K562 (cell line): ENCODE measurements around the gene C11orf98. TPM values are rescaled to one million over a fixed set of nuclear protein-coding genes. Genes with fewer than 3 reads are reported as not detected.

Experiments used
- CBFB ChIP-seq: sonication (generic); formaldehyde crosslinking; IDR thresholded peaks from 2 replicates; pipeline ENCODE4 v1.4.0; 2020; ENCODE audit warnings: mild to moderate bottlenecking, missing genetic modification reagents
- CSDE1 ChIP-seq, 2 experiments: fragments of 450-650 bp; IDR thresholded peaks; 2 replicates each; pipeline ENCODE4 v1.6.1; 2016; ENCODE audit warnings: mild to moderate bottlenecking in 1 of 2
- EP300 ChIP-seq: IDR thresholded peaks from 2 replicates; pipeline ENCODE4 v1.6.1; 2012; ENCODE audit warnings: low read length, improper control_type of control experiment
- FOXK2 ChIP-seq, 2 experiments: fragments of 450-650 bp; IDR thresholded peaks in 1 of 2; conservative IDR thresholded peaks in 1 of 2; 2 replicates each; pipeline ENCODE4 v1.6.1; 2016; ENCODE audit warnings: low read depth in 2 of 2, mild to moderate bottlenecking in 1 of 2
- GTF2A2 ChIP-seq: IDR thresholded peaks from 2 replicates; pipeline ENCODE4 v1.6.1; 2016; ENCODE audit warnings: mild to moderate bottlenecking, missing genetic modification characterization, missing compliant biosample characterization
- IRF9 ChIP-seq: fragments of 450-650 bp; IDR thresholded peaks from 2 replicates; pipeline ENCODE4 v1.6.1; 2016; ENCODE audit warnings: missing biosample characterization, missing genetic modification characterization
- POLR2G ChIP-seq: fragments of 200-400 bp; formaldehyde crosslinking; IDR thresholded peaks from 2 replicates; pipeline ENCODE4 v1.6.1; 2017; ENCODE audit warnings: low read depth, mild to moderate bottlenecking, antibody characterized with exemption, low read length, moderate library complexity
- PRPF4 ChIP-seq: fragments of 200-400 bp; formaldehyde crosslinking; IDR thresholded peaks from one replicate; pipeline ENCODE4 v1.6.1; 2017; ENCODE audit warnings: low read length, low read depth, mild to moderate bottlenecking; ENCODE audit not compliant: insufficient read depth, poor library complexity, severe bottlenecking
- PURB ChIP-seq: sonication (generic); formaldehyde crosslinking; IDR thresholded peaks from 2 replicates; pipeline ENCODE4 v1.9.0; 2021; ENCODE audit warnings: low read depth, mild to moderate bottlenecking, missing genetic modification reagents
- RBBP5 ChIP-seq: fragments of 200-600 bp; sonication (generic); IDR thresholded peaks from 2 replicates; pipeline ENCODE4 v1.6.1; 2012; ENCODE audit warnings: borderline replicate concordance, mild to moderate bottlenecking, low read length, control low read depth, inconsistent platforms; ENCODE audit not compliant: insufficient read depth, poor library complexity, severe bottlenecking
- RBM17 ChIP-seq: fragments of 200-400 bp; formaldehyde crosslinking; IDR thresholded peaks from 2 replicates; pipeline ENCODE4 v1.6.1; 2017; ENCODE audit warnings: low read depth, mild to moderate bottlenecking, low read length, borderline replicate concordance
- RBM39 ChIP-seq: fragments of 200-400 bp; formaldehyde crosslinking; optimal IDR thresholded peaks from 2 replicates; pipeline ENCODE3; 2018; ENCODE audit warnings: low read depth, low read length
- SRSF1 ChIP-seq: fragments of 200-400 bp; formaldehyde crosslinking; IDR thresholded peaks from 2 replicates; pipeline ENCODE4 v1.6.1; 2017; ENCODE audit warnings: mild to moderate bottlenecking, low read depth, low read length, moderate library complexity
- TEAD4 ChIP-seq, 2 experiments: sonication (generic) in 1 of 2; formaldehyde crosslinking in 1 of 2; IDR thresholded peaks; 2 replicates each; pipeline versions ENCODE4 v1.6.1 to v1.8.0; 2012 to 2022; ENCODE audit warnings: borderline replicate concordance in 1 of 2, inconsistent platforms in 1 of 2, low read length in 1 of 2, mild to moderate bottlenecking in 1 of 2, missing genetic modification reagents in 1 of 2
- YY1 ChIP-seq, 3 experiments: IDR thresholded peaks; 2 replicates each; pipeline ENCODE4 v1.6.1; 2011; ENCODE audit warnings: low read length in 2 of 3, mild to moderate bottlenecking in 2 of 3, moderate library complexity in 2 of 3, borderline replicate concordance in 1 of 3, control low read depth in 1 of 3, low read depth in 1 of 3; ENCODE audit not compliant: insufficient read depth in 3 of 3, insufficient replicate concordance in 2 of 3, control insufficient read depth in 1 of 3, insufficient read length in 1 of 3; ENCODE audit errors: extremely low read depth in 1 of 3
- polyA plus RNA-seq, 8 experiments: library from polyadenylated mRNA; depleted of rRNA in 4 of 8; stranded (reverse) in 5 of 8; unstranded in 3 of 8; fragments of >200 nt; fragmentation: Nextera tagmentation in 2 of 8; fragmentation: Illumina TruSeq in 1 of 8; extraction: Ambion mirVana in 2 of 8; extraction: Trizol in 1 of 8; gene quantifications; 2 replicates each; pipeline versions ENCODE4 v1.2.1 to v1.2.3, GENCODE V29; 2011 to 2014; ENCODE audit warnings: inconsistent platforms in 1 of 8, missing spikeins in 1 of 8
- total RNA-seq, 7 experiments: library from RNA; depleted of rRNA in 6 of 7; stranded (reverse); fragments of >200 nt in 6 of 7; fragmentation: Illumina TruSeq in 2 of 7; extraction: Trizol in 2 of 7; gene quantifications; 2 replicates each; pipeline versions ENCODE4 v1.2.1 to v1.2.3, GENCODE V29; 2011 to 2021; ENCODE audit warnings: low replicate concordance in 1 of 7
- TF ChIP-seq, protein P1 (sequence below): sonication (generic); formaldehyde crosslinking; IDR thresholded peaks from 2 replicates; pipeline ENCODE4 v1.8.1; 2023; ENCODE audit warnings: mild to moderate bottlenecking, missing genetic modification reagents
- TF ChIP-seq, protein P2 (sequence below): fragments of 450-650 bp; IDR thresholded peaks from 2 replicates; pipeline ENCODE4 v1.6.1; 2017; ENCODE audit warnings: mild to moderate bottlenecking, moderate library complexity
- TF ChIP-seq, protein P3 (sequence below): fragments of 150-350 bp; conservative IDR thresholded peaks from 2 replicates; pipeline ENCODE4 v1.6.1; 2014; ENCODE audit warnings: low read length

Gene C11orf98
- total and polyA plus RNA-seq, 9 of the 15 experiments (the other 6 are each of a cell fraction or from before 2014, with no cell fraction given) = 103 to 352 (median 218) TPM

GRCh38 chr11:62709247-62710000 is 44.4 kb upstream of the C11orf98 start (continued):
- TF ChIP-seq PRPF4 (peak; percentile 29), TEAD4 (IDR thresholded peaks at IDR 0.05; ENCODE audit: low read length) (peak; percentile 27; the same call in 1 of the 2 replicates), TEAD4 (CRISPR knock-in tag; IDR thresholded peaks at IDR 0.05; ENCODE audit: borderline replicate concordance) (no peak), EP300 (no peak), IRF9 (no peak), SRSF1 (no peak), GTF2A2 (tag) (no peak), POLR2G (peak; percentile 70), RBM39 (no peak), CBFB (CRISPR knock-in tag) (no peak), FOXK2 (conservative IDR thresholded peaks at IDR 0.05 in 1 of 2, IDR thresholded peaks at IDR 0.05 in 1 of 2; ENCODE audit: low read depth in 2 of 2) (no peak), CSDE1 (IDR thresholded peaks at IDR 0.05) (peak in 1 of 2 experiments; percentile 88; a peak in 1 of 4 replicates), RBM17 (no peak), PURB (CRISPR knock-in tag) (no peak), RBBP5 (no peak), YY1 (IDR thresholded peaks at IDR 0.05; ENCODE audit: borderline replicate concordance in 1 of 3, control insufficient read depth in 1 of 3, extremely low read depth in 1 of 3, insufficient read depth in 3 of 3, insufficient read length in 1 of 3, insufficient replicate concordance in 2 of 3, low read depth in 1 of 3, low read length in 2 of 3) (peak; percentile 87 to 99 (median 98))
- TF ChIP-seq, protein P1, sequence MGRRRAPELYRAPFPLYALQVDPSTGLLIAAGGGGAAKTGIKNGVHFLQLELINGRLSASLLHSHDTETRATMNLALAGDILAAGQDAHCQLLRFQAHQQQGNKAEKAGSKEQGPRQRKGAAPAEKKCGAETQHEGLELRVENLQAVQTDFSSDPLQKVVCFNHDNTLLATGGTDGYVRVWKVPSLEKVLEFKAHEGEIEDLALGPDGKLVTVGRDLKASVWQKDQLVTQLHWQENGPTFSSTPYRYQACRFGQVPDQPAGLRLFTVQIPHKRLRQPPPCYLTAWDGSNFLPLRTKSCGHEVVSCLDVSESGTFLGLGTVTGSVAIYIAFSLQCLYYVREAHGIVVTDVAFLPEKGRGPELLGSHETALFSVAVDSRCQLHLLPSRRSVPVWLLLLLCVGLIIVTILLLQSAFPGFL (CRISPR knock-in tag) = no peak
- TF ChIP-seq, protein P2, sequence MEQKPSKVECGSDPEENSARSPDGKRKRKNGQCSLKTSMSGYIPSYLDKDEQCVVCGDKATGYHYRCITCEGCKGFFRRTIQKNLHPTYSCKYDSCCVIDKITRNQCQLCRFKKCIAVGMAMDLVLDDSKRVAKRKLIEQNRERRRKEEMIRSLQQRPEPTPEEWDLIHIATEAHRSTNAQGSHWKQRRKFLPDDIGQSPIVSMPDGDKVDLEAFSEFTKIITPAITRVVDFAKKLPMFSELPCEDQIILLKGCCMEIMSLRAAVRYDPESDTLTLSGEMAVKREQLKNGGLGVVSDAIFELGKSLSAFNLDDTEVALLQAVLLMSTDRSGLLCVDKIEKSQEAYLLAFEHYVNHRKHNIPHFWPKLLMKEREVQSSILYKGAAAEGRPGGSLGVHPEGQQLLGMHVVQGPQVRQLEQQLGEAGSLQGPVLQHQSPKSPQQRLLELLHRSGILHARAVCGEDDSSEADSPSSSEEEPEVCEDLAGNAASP = no peak
- TF ChIP-seq, protein P3, sequence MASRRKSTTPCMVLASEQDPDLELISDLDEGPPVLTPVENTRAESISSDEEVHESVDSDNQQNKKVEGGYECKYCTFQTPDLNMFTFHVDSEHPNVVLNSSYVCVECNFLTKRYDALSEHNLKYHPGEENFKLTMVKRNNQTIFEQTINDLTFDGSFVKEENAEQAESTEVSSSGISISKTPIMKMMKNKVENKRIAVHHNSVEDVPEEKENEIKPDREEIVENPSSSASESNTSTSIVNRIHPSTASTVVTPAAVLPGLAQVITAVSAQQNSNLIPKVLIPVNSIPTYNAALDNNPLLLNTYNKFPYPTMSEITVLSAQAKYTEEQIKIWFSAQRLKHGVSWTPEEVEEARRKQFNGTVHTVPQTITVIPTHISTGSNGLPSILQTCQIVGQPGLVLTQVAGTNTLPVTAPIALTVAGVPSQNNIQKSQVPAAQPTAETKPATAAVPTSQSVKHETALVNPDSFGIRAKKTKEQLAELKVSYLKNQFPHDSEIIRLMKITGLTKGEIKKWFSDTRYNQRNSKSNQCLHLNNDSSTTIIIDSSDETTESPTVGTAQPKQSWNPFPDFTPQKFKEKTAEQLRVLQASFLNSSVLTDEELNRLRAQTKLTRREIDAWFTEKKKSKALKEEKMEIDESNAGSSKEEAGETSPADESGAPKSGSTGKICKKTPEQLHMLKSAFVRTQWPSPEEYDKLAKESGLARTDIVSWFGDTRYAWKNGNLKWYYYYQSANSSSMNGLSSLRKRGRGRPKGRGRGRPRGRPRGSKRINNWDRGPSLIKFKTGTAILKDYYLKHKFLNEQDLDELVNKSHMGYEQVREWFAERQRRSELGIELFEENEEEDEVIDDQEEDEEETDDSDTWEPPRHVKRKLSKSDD = peak; percentile 61
